ENCODE results near the gene APOL6.

GRCh38 chr22:35656284-35656752 lies 8.1 kb downstream of the APOL6 start:
- TF ChIP-seq HMGXB4 (CRISPR knock-in tag; IDR thresholded peaks at IDR 0.05; ENCODE audit: borderline replicate concordance), result no peak
- no peak for TF ChIP-seq MYC (IDR thresholded peaks at IDR 0.05; ENCODE audit: borderline replicate concordance, low read length)
- no peak for TF ChIP-seq HDAC2 (IDR thresholded peaks at IDR 0.05)
- TF ChIP-seq CTCF (IDR thresholded peaks at IDR 0.05), result no peak
- no peak for TF ChIP-seq PHF8 (IDR thresholded peaks at IDR 0.05; ENCODE audit: borderline replicate concordance, low read depth)
- TF ChIP-seq SMC3 (IDR thresholded peaks at IDR 0.05), result no peak
